Measurements from ENCODE around the gene FANCL. TPM values are rescaled to one million over a fixed set of nuclear protein-coding genes. Genes with fewer than 3 reads are reported as not detected.

The FANCL gene
- total and polyA plus RNA-seq, 9 of the 15 experiments (the other 6 are each of a cell fraction or from before 2014, with no cell fraction given) = 36.7 to 120 (median 58.5) TPM

- no peak for TF ChIP-seq CEBPG (CRISPR knock-in tag; IDR thresholded peaks at IDR 0.05)
- TF ChIP-seq CEBPG (tag; conservative IDR thresholded peaks at IDR 0.05 in 1 of 2, IDR thresholded peaks at IDR 0.05 in 1 of 2) = no peak
- TF ChIP-seq RFX5 (IDR thresholded peaks at IDR 0.05; ENCODE audit: low read depth, low read length) = no peak
- TF ChIP-seq POU5F1 (IDR thresholded peaks at IDR 0.05; ENCODE audit: borderline replicate concordance, low read depth, low read length, partially characterized antibody) = no peak
- TF ChIP-seq RBBP5 (IDR thresholded peaks at IDR 0.05; ENCODE audit: borderline replicate concordance, insufficient read depth, low read length, poor library complexity, severe bottlenecking) = peak; percentile 76
- TF ChIP-seq TARDBP (IDR thresholded peaks at IDR 0.05) = no peak
- peak; percentile 24; the same call in 1 of the 2 replicates for TF ChIP-seq ESRRA (IDR thresholded peaks at IDR 0.05; ENCODE audit: borderline replicate concordance, low read depth)
- no peak for TF ChIP-seq CBFB (CRISPR knock-in tag; IDR thresholded peaks at IDR 0.05)
- TF ChIP-seq THRB (CRISPR knock-in tag; conservative IDR thresholded peaks at IDR 0.05) = no peak
- no peak for TF ChIP-seq WHSC1 (IDR thresholded peaks at IDR 0.05; ENCODE audit: low read length)
- TF ChIP-seq ZNF143 (CRISPR knock-in tag; IDR thresholded peaks at IDR 0.05) = no peak
- no peak for TF ChIP-seq VEZF1 (CRISPR knock-in tag; IDR thresholded peaks at IDR 0.05)
- TF ChIP-seq ZBTB33 (CRISPR knock-in tag; IDR thresholded peaks at IDR 0.05) = peak; percentile 52; the same call in 1 of the 2 replicates
- TF ChIP-seq ZNF586 (CRISPR knock-in tag; conservative IDR thresholded peaks at IDR 0.05) = no peak
- TF ChIP-seq POLR2AphosphoS2 (IDR thresholded peaks at IDR 0.05; ENCODE audit: low read length) = peak; percentile 56; the same call in 1 of the 2 replicates
- TF ChIP-seq GATAD2A (IDR thresholded peaks at IDR 0.05) = no peak
- no peak for TF ChIP-seq LARP7 (IDR thresholded peaks at IDR 0.05)
- TF ChIP-seq ZNF239 (CRISPR knock-in tag; IDR thresholded peaks at IDR 0.05) = no peak
- no peak for TF ChIP-seq USF1 (CRISPR knock-in tag; IDR thresholded peaks at IDR 0.05)
- no peak for TF ChIP-seq GATA2 (CRISPR knock-in tag; IDR thresholded peaks at IDR 0.05)
- no peak for TF ChIP-seq NELFE (IDR thresholded peaks at IDR 0.05; ENCODE audit: insufficient read depth, insufficient read length)
- TF ChIP-seq MECOM (CRISPR knock-in tag; IDR thresholded peaks at IDR 0.05) = no peak; the same call in 1 of the 2 replicates
Measured at GRCh38 chr2:58240670-58241545, at the start of gene FANCL (continued).

Measured in K562 (cell line).